ENCODE data around the gene TANC1. TPM values are rescaled to one million over a fixed set of nuclear protein-coding genes. Genes with fewer than 3 reads are reported as not detected.

TANC1 gene
- total and polyA plus RNA-seq, 11 donors, result 26.6 to 91.1 (median 68.8) TPM

DNA sequence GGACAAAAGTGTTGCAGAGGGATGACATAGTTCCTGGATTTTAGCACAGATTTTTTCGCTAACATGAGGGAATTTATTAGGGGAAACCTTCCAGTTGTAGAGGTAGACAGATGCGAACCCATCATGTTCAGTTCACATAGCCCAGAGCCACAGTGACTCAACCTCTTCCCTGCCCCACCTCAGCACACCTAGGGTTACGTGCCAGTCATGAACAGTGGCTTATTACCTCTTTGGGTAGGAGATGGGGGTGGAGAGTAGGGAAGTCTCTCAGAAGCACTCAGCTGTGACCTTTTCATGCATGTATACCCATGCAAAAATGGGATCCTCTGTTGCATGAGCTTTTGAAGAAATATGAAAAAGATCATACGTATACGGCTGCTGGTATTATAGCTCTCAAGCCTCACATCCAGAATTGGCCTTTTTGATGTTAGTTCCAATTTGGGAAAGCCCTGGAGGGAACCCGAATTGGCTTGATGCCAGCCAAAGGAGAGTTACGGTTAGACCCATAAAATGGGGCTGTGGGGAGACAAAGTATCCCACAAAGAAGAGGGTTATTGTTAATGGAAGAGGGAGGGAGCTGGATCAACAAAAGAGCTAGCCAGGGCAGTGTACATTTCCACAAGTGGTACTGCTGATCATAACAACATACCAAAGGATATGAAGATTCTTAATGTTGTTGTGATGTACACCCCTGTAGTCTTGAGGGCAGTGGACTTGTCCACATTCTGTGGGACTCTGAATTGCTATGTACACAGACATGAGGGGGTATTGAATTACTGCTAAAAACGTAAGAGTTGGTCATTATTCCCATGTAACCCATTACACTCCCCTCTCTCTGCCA lies 4.9 kb downstream of the TANC1 start:
- no peak overlapping the region for H3K4me3 ChIP-seq
- peaks cover 0 to 6% (median 0%) of the 10 kb centered on the region in 9 donors for H3K27me3 ChIP-seq
- peaks cover 0 to 65% (median 40%) of the 10 kb centered on the region in 12 donors for H3K4me1 ChIP-seq
- no peaks in the 10 kb centered on the region for H3K36me3 ChIP-seq
- no peak for ATAC-seq
- intact Hi-C loops (cut with DNase I), result loop anchor here in 2 of 10 donors (5.0 kb wide), 2 partner anchors 39 to 59 kb away; no protein-coding TSS in a partner anchor
- 65 to 75% (median 71%) methylated on average over 8 of the region's 8 CpGs for WGBS, 4 donors
- no peak for TF ChIP-seq POLR2A (IDR thresholded peaks at IDR 0.05)
- TF ChIP-seq, protein P1, sequence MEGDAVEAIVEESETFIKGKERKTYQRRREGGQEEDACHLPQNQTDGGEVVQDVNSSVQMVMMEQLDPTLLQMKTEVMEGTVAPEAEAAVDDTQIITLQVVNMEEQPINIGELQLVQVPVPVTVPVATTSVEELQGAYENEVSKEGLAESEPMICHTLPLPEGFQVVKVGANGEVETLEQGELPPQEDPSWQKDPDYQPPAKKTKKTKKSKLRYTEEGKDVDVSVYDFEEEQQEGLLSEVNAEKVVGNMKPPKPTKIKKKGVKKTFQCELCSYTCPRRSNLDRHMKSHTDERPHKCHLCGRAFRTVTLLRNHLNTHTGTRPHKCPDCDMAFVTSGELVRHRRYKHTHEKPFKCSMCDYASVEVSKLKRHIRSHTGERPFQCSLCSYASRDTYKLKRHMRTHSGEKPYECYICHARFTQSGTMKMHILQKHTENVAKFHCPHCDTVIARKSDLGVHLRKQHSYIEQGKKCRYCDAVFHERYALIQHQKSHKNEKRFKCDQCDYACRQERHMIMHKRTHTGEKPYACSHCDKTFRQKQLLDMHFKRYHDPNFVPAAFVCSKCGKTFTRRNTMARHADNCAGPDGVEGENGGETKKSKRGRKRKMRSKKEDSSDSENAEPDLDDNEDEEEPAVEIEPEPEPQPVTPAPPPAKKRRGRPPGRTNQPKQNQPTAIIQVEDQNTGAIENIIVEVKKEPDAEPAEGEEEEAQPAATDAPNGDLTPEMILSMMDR (IDR thresholded peaks at IDR 0.05), result no peak
- no peak for DNase-seq
- H3K27ac ChIP-seq, result peak overlapping the region in 1 of 12 donors; percentile 8
- no peaks in the 10 kb centered on the region for H3K9me3 ChIP-seq

DNA sequence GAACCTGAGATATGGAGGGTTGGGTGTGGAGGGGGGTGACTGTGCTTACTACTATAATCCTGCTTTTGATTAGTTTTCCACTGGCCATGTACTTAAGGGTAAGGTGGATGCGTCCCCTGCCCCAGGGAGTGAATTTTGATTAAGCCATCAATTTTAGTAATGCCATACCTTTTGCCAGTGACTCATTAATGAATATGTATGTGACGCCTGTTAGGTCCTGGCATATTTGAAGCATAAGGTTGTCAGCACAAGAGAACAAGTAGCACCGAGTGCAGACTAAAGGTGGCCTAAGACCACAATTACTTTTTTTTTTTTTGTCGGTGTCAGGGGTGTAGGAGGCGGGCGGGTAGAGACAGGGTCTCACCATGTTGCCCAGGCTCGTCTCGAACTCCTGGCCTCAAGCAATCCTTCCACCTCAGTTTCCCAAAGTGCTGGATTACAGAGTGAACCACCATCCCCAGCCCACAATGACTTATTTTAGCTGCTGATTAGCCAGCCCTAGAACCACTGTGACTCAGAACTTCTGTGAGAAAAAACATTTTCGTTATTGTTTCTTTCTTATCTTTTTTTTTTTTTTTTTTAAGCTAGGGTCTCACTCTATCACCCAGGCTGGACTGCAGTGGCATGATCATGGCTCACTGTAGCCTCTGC lies 7.0 kb downstream of the TANC1 start:
- 79 to 87% (median 83%) methylated on average over 9 of the region's 9 CpGs for WGBS, 4 donors
- H3K4me1 ChIP-seq, result peaks cover 0 to 70% (median 53%) of the 10 kb centered on the region in 12 donors
- no peak overlapping the region for H3K4me3 ChIP-seq
- H3K9me3 ChIP-seq, result no peaks in the 10 kb centered on the region
- DNase-seq, result no peak
- no peaks in the 10 kb centered on the region for H3K27me3 ChIP-seq
- no peak overlapping the region for H3K27ac ChIP-seq
- TF ChIP-seq, protein P1 (IDR thresholded peaks at IDR 0.05), result no peak
- TF ChIP-seq POLR2A (IDR thresholded peaks at IDR 0.05), result no peak
- H3K36me3 ChIP-seq, result no peaks in the 10 kb centered on the region
- ATAC-seq, result no peak
- intact Hi-C loops (cut with DNase I), result no loop called here

DNA sequence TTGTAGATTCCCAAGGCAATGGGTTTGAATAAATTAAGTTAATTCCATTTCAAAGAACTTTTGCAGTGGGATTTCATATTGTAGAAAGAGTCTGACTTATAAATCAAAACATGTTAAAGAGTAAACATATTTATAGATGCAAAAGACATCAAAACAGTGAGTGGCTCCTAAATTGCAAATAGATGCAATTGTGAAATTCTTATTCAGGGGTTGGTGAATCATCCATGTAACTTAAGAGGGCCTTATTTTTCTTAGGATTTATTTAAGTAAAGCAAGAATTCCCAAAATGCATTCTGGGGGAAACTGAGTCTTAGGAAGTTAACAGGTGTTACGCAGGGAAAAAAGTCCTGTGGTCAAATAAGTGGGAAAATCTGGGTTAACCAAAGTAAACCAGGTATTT lies 11.3 kb downstream of the TANC1 start:
- TF ChIP-seq, protein P1 (IDR thresholded peaks at IDR 0.05), result no peak
- TF ChIP-seq POLR2A (IDR thresholded peaks at IDR 0.05), result no peak
- H3K9me3 ChIP-seq, result no peaks in the 10 kb centered on the region
- intact Hi-C loops (cut with DNase I), result no loop called here
- H3K4me1 ChIP-seq, result peaks cover 0 to 61% (median 39%) of the 10 kb centered on the region in 12 donors
- H3K36me3 ChIP-seq, result no peaks in the 10 kb centered on the region
- no peaks in the 10 kb centered on the region for H3K27me3 ChIP-seq
- WGBS, 4 donors, result 98 to 100% (median 98%) methylated on average over 1 of the region's 1 CpG
- no peak overlapping the region for H3K27ac ChIP-seq
- DNase-seq (no peak), ATAC-seq (no peak)
- no peak overlapping the region for H3K4me3 ChIP-seq

DNA sequence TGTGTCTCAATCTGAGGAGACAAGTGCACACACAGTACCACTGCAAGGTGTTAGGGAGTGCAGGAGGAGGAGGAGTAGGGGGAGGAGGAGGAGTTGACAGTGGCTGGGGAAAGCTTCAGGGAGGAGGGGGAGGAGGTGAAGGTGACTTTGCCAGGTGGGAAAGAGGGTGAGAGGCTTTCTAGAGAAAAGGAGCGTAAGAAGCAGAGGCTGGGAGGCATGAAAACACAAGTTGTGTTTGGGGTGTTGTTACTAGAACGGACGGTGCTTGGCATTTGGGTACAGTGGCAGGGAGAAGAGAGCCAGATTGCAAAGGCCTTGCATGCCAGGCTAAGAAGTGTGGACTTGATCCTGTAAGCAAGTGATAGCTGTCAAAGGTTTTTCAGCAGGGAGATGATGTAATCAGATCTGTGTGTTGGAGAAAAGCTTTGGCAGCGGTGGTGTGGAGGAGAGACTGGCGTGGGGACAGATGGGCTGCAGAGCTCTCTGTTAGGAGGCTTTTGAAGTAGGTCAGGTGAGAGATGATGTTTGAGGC lies 16.2 kb downstream of the TANC1 start:
- H3K9me3 ChIP-seq, result no peaks in the 10 kb centered on the region
- TF ChIP-seq, protein P1 (IDR thresholded peaks at IDR 0.05), result no peak
- no peak for TF ChIP-seq POLR2A (IDR thresholded peaks at IDR 0.05)
- peak overlapping the region in 10 of 12 donors; percentile 7 to 50 (median 24) for H3K27ac ChIP-seq
- peaks cover 0 to 85% (median 46%) of the 10 kb centered on the region in 12 donors for H3K4me1 ChIP-seq
- H3K4me3 ChIP-seq, result no peak overlapping the region
- DNase-seq (peak in 4 of 5 donors; percentile 31 to 75 (median 52)), ATAC-seq (peak; percentile 72 to 96 (median 88))
- H3K36me3 ChIP-seq, result no peaks in the 10 kb centered on the region
- intact Hi-C loops (cut with DNase I), result no loop called here
- H3K27me3 ChIP-seq, result no peaks in the 10 kb centered on the region
- WGBS, 4 donors, result 23 to 36% (median 33%) methylated on average over 5 of the region's 5 CpGs
